Body of pancreas (tissue), 4 donors: ENCODE measurements around the gene TRIOBP.

Experiments used
- CTCF ChIP-seq, 7 experiments: fragments of 450-650 bp in 4 of 7; fragments of 200-600 bp in 3 of 7; sonication (generic) in 3 of 7; IDR thresholded peaks; one replicate each; pipeline ENCODE4 v1.5.1; 2016 to 2019; ENCODE audit warnings: antibody characterized with exemption in 7 of 7
- POLR2A ChIP-seq, 3 donors: fragments of 450-650 bp; IDR thresholded peaks; one replicate each; pipeline ENCODE4 v1.6.1; 2016; ENCODE audit warnings: antibody characterized with exemption in 3 of 3, mild to moderate bottlenecking in 2 of 3

- TF ChIP-seq CTCF (IDR thresholded peaks at IDR 0.05) = no peak
- TF ChIP-seq POLR2A (IDR thresholded peaks at IDR 0.05) = no peak
Observed at GRCh38 chr22:37663521-37664140, 33.2 kb upstream of the TRIOBP start.
